WTC11 (cell line): ENCODE results near the gene TMEM151A. TPM values are rescaled to one million over a fixed set of nuclear protein-coding genes. Genes with fewer than 3 reads are reported as not detected.
A peak's percentile ranks its signal among the peaks of the same experiment; 100 is the strongest.

ENCODE experiments used
- ATAC-seq: fragments of 200-7000 bp; cut with Tn5 transposase; 2 replicates; pipeline ENCODE4 v1.10.0; 2021; ENCODE audit warnings: mild to moderate bottlenecking, moderate library complexity
- CTCF ChIA-PET: fragments of 300-600 bp; sonication (Branson Sonifier 250); formaldehyde crosslinking; loops from one replicate; lab custom pipeline; 2021; ENCODE audit warnings: antibody characterized with exemption; lab: Charles Lee
- POLR2A ChIA-PET: fragments of 350-600 bp; sonication (Branson Sonifier 250); formaldehyde crosslinking; loops from one replicate; lab custom pipeline; 2021; ENCODE audit warnings: antibody characterized with exemption; lab: Charles Lee
- DNase-seq: peaks from one replicate; pipeline ENCODE4 v3.0.0; 2021; ENCODE audit warnings: low spot score
- H3K27ac Mint-ChIP-seq: 2 replicates; pipeline ENCODE4 v1.8.0; 2021; ENCODE audit warnings: mixed read lengths
- H3K27me3 Mint-ChIP-seq: 2 replicates; pipeline ENCODE4 v1.8.0; 2021; ENCODE audit warnings: low read depth, mild to moderate bottlenecking, moderate library complexity, mixed read lengths
- H3K36me3 Mint-ChIP-seq: 2 replicates; pipeline ENCODE4 v1.8.0; 2021; ENCODE audit warnings: mixed read lengths
- H3K4me1 Mint-ChIP-seq: 2 replicates; pipeline ENCODE4 v1.8.0; 2022; ENCODE audit warnings: mixed read lengths
- H3K4me3 Mint-ChIP-seq: 2 replicates; pipeline ENCODE4 v1.8.0; 2021; ENCODE audit warnings: mild to moderate bottlenecking, moderate library complexity, mixed read lengths
- H3K9me3 Mint-ChIP-seq: 2 replicates; pipeline ENCODE4 v1.8.0; 2021; ENCODE audit warnings: mixed read lengths
- ATF1 ChIP-seq: sonication (generic); formaldehyde crosslinking; IDR thresholded peaks from 2 replicates; pipeline ENCODE4 v1.8.1; 2023; ENCODE audit warnings: mild to moderate bottlenecking, moderate library complexity, missing genetic modification reagents
- ELF4 ChIP-seq: sonication (generic); formaldehyde crosslinking; IDR thresholded peaks from 2 replicates; pipeline ENCODE4 v1.8.1; 2022; ENCODE audit warnings: low read depth, mild to moderate bottlenecking, moderate library complexity, missing genetic modification reagents
- GABPB1 ChIP-seq: sonication (generic); formaldehyde crosslinking; IDR thresholded peaks from 2 replicates; pipeline ENCODE4 v1.8.1; 2023; ENCODE audit warnings: mild to moderate bottlenecking, missing genetic modification reagents
- NFATC4 ChIP-seq: fragments of 250-450 bp; sonication (Bioruptor Pico); IDR thresholded peaks from 2 replicates; pipeline ENCODE4 v1.9.0; 2021; ENCODE audit warnings: mild to moderate bottlenecking
- NFE2L1 ChIP-seq: sonication (generic); formaldehyde crosslinking; IDR thresholded peaks from 2 replicates; pipeline ENCODE4 v1.8.1; 2023; ENCODE audit warnings: missing genetic modification reagents
- NR1H2 ChIP-seq: sonication (generic); formaldehyde crosslinking; IDR thresholded peaks from 2 replicates; pipeline ENCODE4 v1.9.0; 2021; ENCODE audit warnings: mild to moderate bottlenecking, moderate library complexity, missing genetic modification reagents
- RORB ChIP-seq: fragments of 250-450 bp; sonication (Bioruptor Pico); IDR thresholded peaks from 2 replicates; pipeline ENCODE4 v1.9.0; 2021; ENCODE audit warnings: mild to moderate bottlenecking
- TCF7 ChIP-seq: sonication (generic); formaldehyde crosslinking; IDR thresholded peaks from 2 replicates; pipeline ENCODE4 v1.8.0; 2022; ENCODE audit warnings: mild to moderate bottlenecking, low read depth, missing genetic modification reagents, moderate library complexity
- ZBTB21 ChIP-seq: sonication (generic); formaldehyde crosslinking; IDR thresholded peaks from 2 replicates; pipeline ENCODE4 v1.8.1; 2023; ENCODE audit warnings: mild to moderate bottlenecking, missing genetic modification reagents, borderline replicate concordance
- ZNF232 ChIP-seq: sonication (generic); formaldehyde crosslinking; IDR thresholded peaks from 2 replicates; pipeline ENCODE4 v1.8.0; 2022; ENCODE audit warnings: mild to moderate bottlenecking, missing genetic modification reagents
- total RNA-seq: library from RNA; stranded (reverse); gene quantifications from 3 replicates; pipeline ENCODE4 v1.2.3, GENCODE V29; 2021
- TF ChIP-seq, protein P1 (sequence below): sonication (generic); formaldehyde crosslinking; IDR thresholded peaks from 2 replicates; pipeline ENCODE4 v1.8.1; 2022; ENCODE audit warnings: low read depth, missing genetic modification reagents, borderline replicate concordance
- TF ChIP-seq, protein P2 (sequence below): fragments of 250-450 bp; sonication (Bioruptor Pico); IDR thresholded peaks from 2 replicates; pipeline ENCODE4 v1.9.0; 2021; ENCODE audit warnings: moderate library complexity, mild to moderate bottlenecking, inconsistent platforms, borderline replicate concordance
- TF ChIP-seq, protein P3 (sequence below): fragments of 250-450 bp; sonication (Bioruptor Pico); IDR thresholded peaks from 2 replicates; pipeline ENCODE4 v1.9.0; 2021; ENCODE audit warnings: mild to moderate bottlenecking
- TF ChIP-seq, protein P4 (sequence below): sonication (generic); formaldehyde crosslinking; IDR thresholded peaks from 2 replicates; pipeline ENCODE4 v1.8.0; 2023; ENCODE audit warnings: missing genetic modification reagents
- TF ChIP-seq, protein P5 (sequence below): sonication (generic); formaldehyde crosslinking; conservative IDR thresholded peaks from 2 replicates; pipeline ENCODE4 v1.8.1; 2023; ENCODE audit warnings: mild to moderate bottlenecking, low read depth, missing genetic modification reagents, moderate library complexity

TMEM151A gene
- total RNA-seq, 1 experiment from 2014 or later, result 2.2 TPM

DNA sequence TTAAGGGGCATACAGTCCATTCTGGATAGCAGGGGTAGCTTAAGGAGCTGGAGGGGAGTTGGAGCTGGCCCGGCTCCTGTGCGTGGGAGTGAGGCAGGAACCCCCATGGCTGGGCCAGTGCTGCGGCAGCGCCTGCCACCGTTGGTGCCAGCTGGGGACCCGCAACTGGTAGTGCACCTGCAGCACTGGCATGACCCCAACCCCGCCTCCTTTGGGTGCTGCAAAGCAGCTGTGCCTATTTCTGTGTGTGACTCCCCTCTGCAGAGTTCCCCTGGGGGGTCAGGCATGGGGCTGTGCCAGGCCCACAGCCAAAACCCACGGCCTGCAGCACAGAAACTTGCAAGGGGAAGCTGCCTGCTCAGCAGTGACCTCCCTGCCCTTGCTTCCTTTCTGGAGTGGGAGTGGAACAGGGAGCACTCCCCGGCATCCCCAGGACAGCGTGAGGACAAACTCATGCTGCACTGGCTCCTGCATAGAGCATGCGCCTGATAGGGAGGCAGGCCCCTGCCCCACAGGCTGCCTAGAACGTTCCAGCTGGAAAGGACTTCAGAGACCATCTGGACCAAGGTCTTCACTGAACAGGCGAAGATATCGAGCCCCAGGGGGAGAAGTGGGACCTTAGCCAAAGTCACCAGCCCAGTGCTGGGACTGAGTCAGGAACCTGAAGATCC, 49.5 kb upstream of the TMEM151A start (continued):
- no peak for TF ChIP-seq NFE2L1
- TF ChIP-seq, protein P1, sequence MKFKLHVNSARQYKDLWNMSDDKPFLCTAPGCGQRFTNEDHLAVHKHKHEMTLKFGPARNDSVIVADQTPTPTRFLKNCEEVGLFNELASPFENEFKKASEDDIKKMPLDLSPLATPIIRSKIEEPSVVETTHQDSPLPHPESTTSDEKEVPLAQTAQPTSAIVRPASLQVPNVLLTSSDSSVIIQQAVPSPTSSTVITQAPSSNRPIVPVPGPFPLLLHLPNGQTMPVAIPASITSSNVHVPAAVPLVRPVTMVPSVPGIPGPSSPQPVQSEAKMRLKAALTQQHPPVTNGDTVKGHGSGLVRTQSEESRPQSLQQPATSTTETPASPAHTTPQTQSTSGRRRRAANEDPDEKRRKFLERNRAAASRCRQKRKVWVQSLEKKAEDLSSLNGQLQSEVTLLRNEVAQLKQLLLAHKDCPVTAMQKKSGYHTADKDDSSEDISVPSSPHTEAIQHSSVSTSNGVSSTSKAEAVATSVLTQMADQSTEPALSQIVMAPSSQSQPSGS (CRISPR knock-in tag), result no peak
- TF ChIP-seq, protein P2, sequence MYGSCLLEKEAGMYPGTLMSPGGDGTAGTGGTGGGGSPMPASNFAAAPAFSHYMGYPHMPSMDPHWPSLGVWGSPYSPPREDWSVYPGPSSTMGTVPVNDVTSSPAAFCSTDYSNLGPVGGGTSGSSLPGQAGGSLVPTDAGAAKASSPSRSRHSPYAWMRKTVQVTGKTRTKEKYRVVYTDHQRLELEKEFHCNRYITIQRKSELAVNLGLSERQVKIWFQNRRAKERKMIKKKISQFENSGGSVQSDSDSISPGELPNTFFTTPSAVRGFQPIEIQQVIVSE (CRISPR knock-in tag), result no peak
- no peak for TF ChIP-seq RORB (CRISPR knock-in tag)
- TF ChIP-seq, protein P3, sequence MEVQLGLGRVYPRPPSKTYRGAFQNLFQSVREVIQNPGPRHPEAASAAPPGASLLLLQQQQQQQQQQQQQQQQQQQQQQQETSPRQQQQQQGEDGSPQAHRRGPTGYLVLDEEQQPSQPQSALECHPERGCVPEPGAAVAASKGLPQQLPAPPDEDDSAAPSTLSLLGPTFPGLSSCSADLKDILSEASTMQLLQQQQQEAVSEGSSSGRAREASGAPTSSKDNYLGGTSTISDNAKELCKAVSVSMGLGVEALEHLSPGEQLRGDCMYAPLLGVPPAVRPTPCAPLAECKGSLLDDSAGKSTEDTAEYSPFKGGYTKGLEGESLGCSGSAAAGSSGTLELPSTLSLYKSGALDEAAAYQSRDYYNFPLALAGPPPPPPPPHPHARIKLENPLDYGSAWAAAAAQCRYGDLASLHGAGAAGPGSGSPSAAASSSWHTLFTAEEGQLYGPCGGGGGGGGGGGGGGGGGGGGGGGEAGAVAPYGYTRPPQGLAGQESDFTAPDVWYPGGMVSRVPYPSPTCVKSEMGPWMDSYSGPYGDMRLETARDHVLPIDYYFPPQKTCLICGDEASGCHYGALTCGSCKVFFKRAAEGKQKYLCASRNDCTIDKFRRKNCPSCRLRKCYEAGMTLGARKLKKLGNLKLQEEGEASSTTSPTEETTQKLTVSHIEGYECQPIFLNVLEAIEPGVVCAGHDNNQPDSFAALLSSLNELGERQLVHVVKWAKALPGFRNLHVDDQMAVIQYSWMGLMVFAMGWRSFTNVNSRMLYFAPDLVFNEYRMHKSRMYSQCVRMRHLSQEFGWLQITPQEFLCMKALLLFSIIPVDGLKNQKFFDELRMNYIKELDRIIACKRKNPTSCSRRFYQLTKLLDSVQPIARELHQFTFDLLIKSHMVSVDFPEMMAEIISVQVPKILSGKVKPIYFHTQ (CRISPR knock-in tag), result no peak
- TF ChIP-seq, protein P4, sequence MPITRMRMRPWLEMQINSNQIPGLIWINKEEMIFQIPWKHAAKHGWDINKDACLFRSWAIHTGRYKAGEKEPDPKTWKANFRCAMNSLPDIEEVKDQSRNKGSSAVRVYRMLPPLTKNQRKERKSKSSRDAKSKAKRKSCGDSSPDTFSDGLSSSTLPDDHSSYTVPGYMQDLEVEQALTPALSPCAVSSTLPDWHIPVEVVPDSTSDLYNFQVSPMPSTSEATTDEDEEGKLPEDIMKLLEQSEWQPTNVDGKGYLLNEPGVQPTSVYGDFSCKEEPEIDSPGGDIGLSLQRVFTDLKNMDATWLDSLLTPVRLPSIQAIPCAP (CRISPR knock-in tag), result no peak
- no peak for TF ChIP-seq NFATC4 (CRISPR knock-in tag)
- TF ChIP-seq, all 79 proteins: peak for 0

DNA sequence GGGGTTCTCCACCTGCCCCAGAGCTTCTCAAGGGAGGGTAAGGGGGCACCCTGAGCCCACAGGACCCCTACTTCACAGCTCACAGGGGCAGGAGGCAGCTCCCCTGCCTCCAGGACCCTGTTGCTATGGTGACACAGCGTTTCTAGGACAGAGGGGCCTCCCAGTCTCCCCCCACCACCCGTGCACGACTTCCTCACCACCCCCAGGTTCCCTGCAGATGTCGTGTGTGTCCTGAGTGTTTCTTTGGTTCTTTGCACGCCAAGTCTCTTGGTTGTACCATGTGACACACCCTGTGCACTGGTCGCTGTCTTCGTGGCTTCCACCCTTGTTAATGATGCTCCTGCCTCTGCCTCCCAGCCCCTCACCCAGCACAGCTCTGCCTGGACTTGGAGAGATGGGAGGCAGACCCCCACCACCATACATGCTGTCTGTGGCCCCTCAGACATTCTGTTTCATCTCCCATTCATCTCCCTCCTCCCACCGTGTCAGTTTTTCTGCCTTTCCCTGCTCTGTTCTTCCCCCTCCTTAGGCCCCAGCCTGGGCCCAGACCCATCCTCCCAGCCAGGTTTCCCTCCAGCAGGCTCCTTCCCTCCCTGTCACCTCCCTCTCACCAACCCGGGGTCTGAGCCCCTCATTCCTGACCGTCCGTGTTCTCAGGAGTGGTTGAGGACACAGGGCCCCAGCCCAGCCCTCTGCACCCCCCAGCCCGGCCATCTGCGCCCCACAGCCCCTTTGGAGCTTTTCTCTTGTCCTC, 47.7 kb upstream of the TMEM151A start:
- no peak for ATAC-seq
- Mint-ChIP-seq H3K27ac (peak overlapping the region; percentile 58; the same call in 1 of the 2 replicates), H3K36me3 (peaks cover 2% of the 10 kb centered on the region; the same call in 1 of the 2 replicates), H3K4me1 (no peaks in the 10 kb centered on the region), H3K9me3 (no peaks in the 10 kb centered on the region), H3K27me3 (no peaks in the 10 kb centered on the region; the same call in 1 of the 2 replicates), H3K4me3 (no peak overlapping the region)
- POLR2A ChIA-PET, result no interaction called here
- CTCF ChIA-PET, result interaction anchor here (0.6 to 1.3 kb wide), 2 partner anchors 22 to 69 kb away, joined by 3 to 6 read pairs; no protein-coding TSS in a partner anchor
- no peak for DNase-seq
- TF ChIP-seq ZBTB21 (CRISPR knock-in tag), result no peak

DNA sequence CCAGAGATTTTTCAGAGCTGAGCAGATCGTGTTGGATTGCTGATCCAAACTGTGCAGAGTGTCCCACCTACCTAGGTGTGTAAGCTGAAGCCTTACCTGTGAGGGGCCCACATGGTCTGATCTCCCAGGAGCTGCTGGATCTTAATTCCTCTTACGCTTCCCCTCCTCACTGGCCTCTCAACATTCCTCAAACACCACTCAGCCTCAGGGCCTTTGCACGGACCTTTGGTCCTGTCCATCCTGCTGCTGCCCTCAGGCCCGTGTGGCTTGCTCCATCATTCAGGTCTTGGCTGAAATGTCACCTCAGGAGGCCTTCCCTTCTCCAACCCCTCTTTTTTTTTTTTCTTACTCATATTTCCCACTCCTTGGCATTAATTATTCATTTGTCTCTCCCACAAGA, 44.4 kb upstream of the TMEM151A start:
- Mint-ChIP-seq H3K27me3 (no peaks in the 10 kb centered on the region; the same call in 1 of the 2 replicates), H3K27ac (peak overlapping the region; percentile 31), H3K4me3 (no peak overlapping the region), H3K9me3 (no peaks in the 10 kb centered on the region), H3K4me1 (no peaks in the 10 kb centered on the region), H3K36me3 (no peaks in the 10 kb centered on the region)
- CTCF ChIA-PET, result interaction anchor here (1.3 kb wide), 2 partner anchors 18 to 25 kb away, joined by 4 to 5 read pairs; no protein-coding TSS in a partner anchor
- no peak for ATAC-seq
- no peak for TF ChIP-seq NR1H2 (CRISPR knock-in tag)
- no peak for TF ChIP-seq ZNF232 (CRISPR knock-in tag)
- TF ChIP-seq TCF7 (CRISPR knock-in tag), result no peak
- no peak for TF ChIP-seq ELF4 (CRISPR knock-in tag)
- no peak for TF ChIP-seq ATF1 (CRISPR knock-in tag)
- TF ChIP-seq, protein P5, sequence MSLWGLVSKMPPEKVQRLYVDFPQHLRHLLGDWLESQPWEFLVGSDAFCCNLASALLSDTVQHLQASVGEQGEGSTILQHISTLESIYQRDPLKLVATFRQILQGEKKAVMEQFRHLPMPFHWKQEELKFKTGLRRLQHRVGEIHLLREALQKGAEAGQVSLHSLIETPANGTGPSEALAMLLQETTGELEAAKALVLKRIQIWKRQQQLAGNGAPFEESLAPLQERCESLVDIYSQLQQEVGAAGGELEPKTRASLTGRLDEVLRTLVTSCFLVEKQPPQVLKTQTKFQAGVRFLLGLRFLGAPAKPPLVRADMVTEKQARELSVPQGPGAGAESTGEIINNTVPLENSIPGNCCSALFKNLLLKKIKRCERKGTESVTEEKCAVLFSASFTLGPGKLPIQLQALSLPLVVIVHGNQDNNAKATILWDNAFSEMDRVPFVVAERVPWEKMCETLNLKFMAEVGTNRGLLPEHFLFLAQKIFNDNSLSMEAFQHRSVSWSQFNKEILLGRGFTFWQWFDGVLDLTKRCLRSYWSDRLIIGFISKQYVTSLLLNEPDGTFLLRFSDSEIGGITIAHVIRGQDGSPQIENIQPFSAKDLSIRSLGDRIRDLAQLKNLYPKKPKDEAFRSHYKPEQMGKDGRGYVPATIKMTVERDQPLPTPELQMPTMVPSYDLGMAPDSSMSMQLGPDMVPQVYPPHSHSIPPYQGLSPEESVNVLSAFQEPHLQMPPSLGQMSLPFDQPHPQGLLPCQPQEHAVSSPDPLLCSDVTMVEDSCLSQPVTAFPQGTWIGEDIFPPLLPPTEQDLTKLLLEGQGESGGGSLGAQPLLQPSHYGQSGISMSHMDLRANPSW, result no peak
- TF ChIP-seq GABPB1, result no peak
- TF ChIP-seq, all 79 proteins: peak for 0
- POLR2A ChIA-PET, result no interaction called here
- no peak for DNase-seq
